Left renal cortex interstitium (tissue), 4 donors: ENCODE data around the gene CCL15. TPM values are rescaled to one million over a fixed set of nuclear protein-coding genes. Genes with fewer than 3 reads are reported as not detected.

ENCODE experiments used
- DNase-seq, 4 donors: peaks; one replicate each; pipeline ENCODE4 v3.0.0-alpha.2; 2013; ENCODE audit warnings: low read depth in 4 of 4, low spot score in 2 of 4, missing footprints in 1 of 4
- polyA plus RNA-seq, 4 donors: library from polyadenylated mRNA; unstranded; fragments of 120-200 nt; gene quantifications; one replicate each; pipeline ENCODE4 v1.2.1, GENCODE V29; 2013; ENCODE audit not compliant: insufficient read length in 4 of 4

CCL15 gene
- polyA plus RNA-seq, 4 donors, result 5.9 to 8.2 (median 6.6) TPM

GRCh38 chr17:35949401-35949800 lies 52.0 kb downstream of the CCL15 start:
- DNase-seq, result no peak

- no peak for DNase-seq
Observed at GRCh38 chr17:35948092-35948491, 53.3 kb downstream of the CCL15 start.

Other genes starting within 250 kb of the CCL15 start
- gene GAS2L2, start 248.3 kb downstream of the CCL15 start, polyA plus RNA-seq, result under 1 TPM in 2 of 4 donors, not detected in 2; 0.13 TPM
- under 1 TPM in 2 of 4 donors, not detected in 2; 0.20 to 0.21 TPM for gene C17orf50, start 240.7 kb downstream of the CCL15 start, polyA plus RNA-seq
- gene MMP28, start 205.9 kb downstream of the CCL15 start, polyA plus RNA-seq, result 1 to 10 TPM; 1.6 to 2.6 (median 2.0) TPM
- gene TAF15, start 192.1 kb downstream of the CCL15 start, polyA plus RNA-seq, result 100 to 1,000 TPM; 182 to 290 (median 223) TPM
- under 1 TPM in 2 of 4 donors, not detected in 2; 0.10 to 0.16 TPM for gene HEATR9, start 132.7 kb downstream of the CCL15 start, polyA plus RNA-seq
- 1 to 10 TPM; 1.3 to 2.1 (median 1.4) TPM for gene CCL5, start 121.2 kb downstream of the CCL15 start, polyA plus RNA-seq
- 1 to 10 TPM; 2.2 to 4.3 (median 2.5) TPM for gene RDM1, start 70.8 kb downstream of the CCL15 start, polyA plus RNA-seq
- not detected for gene LYZL6, start 57.8 kb downstream of the CCL15 start, polyA plus RNA-seq
- gene CCL16, start 20.1 kb downstream of the CCL15 start, polyA plus RNA-seq, result under 1 TPM; 0.14 to 0.57 (median 0.27) TPM
- 10 to 100 TPM; 14.6 to 23.0 (median 18.3) TPM for gene CCL14, start 14.8 kb downstream of the CCL15 start, polyA plus RNA-seq
- gene CCL23, start 16.4 kb upstream of the CCL15 start, polyA plus RNA-seq, result under 1 TPM in 1 of 4 donors, not detected in 3; 0.30 TPM
- not detected for gene CCL18, start 62.7 kb upstream of the CCL15 start, polyA plus RNA-seq
- gene CCL3, start 88.6 kb upstream of the CCL15 start, polyA plus RNA-seq, result 1 to 10 TPM in 3 of 4 donors, not detected in 1; 1.2 to 6.7 (median 2.0) TPM
- 1 to 10 TPM in 1 of 4 donors, under 1 TPM in 3; 0.24 to 4.9 (median 0.57) TPM for gene CCL4, start 102.3 kb upstream of the CCL15 start, polyA plus RNA-seq
- gene TBC1D3B, start 175.1 kb upstream of the CCL15 start, polyA plus RNA-seq, result 10 to 100 TPM in 2 of 4 donors, 1 to 10 TPM in 2; 4.5 to 22.6 (median 12.3) TPM
- gene CCL3L1, start 195.2 kb upstream of the CCL15 start, polyA plus RNA-seq, result 1 to 10 TPM in 3 of 4 donors, under 1 TPM in 1; 0.36 to 1.5 (median 1.1) TPM
- gene CCL4L2, start 209.5 kb upstream of the CCL15 start, polyA plus RNA-seq, result 1 to 10 TPM in 1 of 4 donors, under 1 TPM in 2, not detected in 1; 0.74 to 3.3 (median 0.87) TPM